H9 (cell line): ENCODE data around the gene NENF. TPM values are rescaled to one million over a fixed set of nuclear protein-coding genes. Genes with fewer than 3 reads are reported as not detected.

Experiments used
- DNase-seq: peaks from one replicate; pipeline ENCODE4 v3.0.0-alpha.2; 2017
- H2AFZ ChIP-seq: one replicate; pipeline ENCODE4 v1.6.1; 2013; ENCODE audit warnings: mild to moderate bottlenecking, low read length, control low read depth, moderate library complexity
- H2AK5ac ChIP-seq: 2 replicates; pipeline ENCODE4 v1.6.1; 2013; ENCODE audit warnings: low read length, control low read depth, mixed read lengths; ENCODE audit not compliant: insufficient read length
- H2BK120ac ChIP-seq: one replicate; pipeline ENCODE4 v1.6.1; 2013; ENCODE audit warnings: low read depth, mild to moderate bottlenecking, low read length, control low read depth, inconsistent platforms; ENCODE audit not compliant: poor library complexity, severe bottlenecking
- H2BK12ac ChIP-seq: 2 replicates; pipeline ENCODE4 v1.6.1; 2013; ENCODE audit warnings: low read length, control low read depth, mixed read lengths, low read depth; ENCODE audit not compliant: insufficient read length
- H2BK15ac ChIP-seq: 2 replicates; pipeline ENCODE4 v1.6.1; 2013; ENCODE audit warnings: low read depth, low read length, control low read depth
- H2BK20ac ChIP-seq: one replicate; pipeline ENCODE4 v1.6.1; 2013; ENCODE audit warnings: low read depth, mild to moderate bottlenecking, low read length, control low read depth, inconsistent platforms; ENCODE audit not compliant: poor library complexity, severe bottlenecking
- H2BK5ac ChIP-seq: 2 replicates; pipeline ENCODE4 v1.6.1; 2013; ENCODE audit warnings: low read length, control low read depth, mixed read lengths; ENCODE audit not compliant: insufficient read length
- H3K14ac ChIP-seq: 2 replicates; pipeline ENCODE4 v1.6.1; 2013; ENCODE audit warnings: low read length, control low read depth; ENCODE audit not compliant: insufficient read depth
- H3K18ac ChIP-seq: 2 replicates; pipeline ENCODE4 v1.6.1; 2013; ENCODE audit warnings: low read depth, mild to moderate bottlenecking, mixed read lengths, low read length, control low read depth; ENCODE audit not compliant: insufficient read length
- H3K23ac ChIP-seq: 2 replicates; pipeline ENCODE4 v1.6.1; 2013; ENCODE audit warnings: low read length, control low read depth, mixed read lengths, low read depth; ENCODE audit not compliant: insufficient read length
- H3K23me2 ChIP-seq: 2 replicates; pipeline ENCODE4 v1.6.1; 2013; ENCODE audit warnings: low read depth, mild to moderate bottlenecking, mixed read lengths, low read length, control low read depth; ENCODE audit not compliant: insufficient read length, poor library complexity, severe bottlenecking
- H3K27ac ChIP-seq: 2 replicates; pipeline ENCODE4 v1.5.1; 2013; ENCODE audit warnings: low read length, control low read depth, mixed read lengths, low read depth; ENCODE audit not compliant: insufficient read length
- H3K27me3 ChIP-seq: 2 replicates; pipeline ENCODE4 v1.6.1; 2013; ENCODE audit warnings: low read length, control low read depth, inconsistent platforms; ENCODE audit not compliant: insufficient read depth
- H3K4ac ChIP-seq: 2 replicates; pipeline ENCODE4 v1.6.1; 2013; ENCODE audit warnings: low read depth, mild to moderate bottlenecking, control low read depth, inconsistent platforms, low read length, moderate library complexity
- H3K4me1 ChIP-seq: 2 replicates; pipeline ENCODE4 v1.6.1; 2013; ENCODE audit warnings: low read length, control low read depth, inconsistent platforms; ENCODE audit not compliant: insufficient read depth
- H3K4me2 ChIP-seq: 2 replicates; pipeline ENCODE4 v1.6.1; 2013; ENCODE audit warnings: low read length, control low read depth, mixed read lengths; ENCODE audit not compliant: insufficient read length, insufficient read depth
- H3K56ac ChIP-seq: 2 replicates; pipeline ENCODE4 v1.6.1; 2013; ENCODE audit warnings: low read depth, mild to moderate bottlenecking, mixed read lengths, low read length, control low read depth; ENCODE audit not compliant: insufficient read length
- H3K79me1 ChIP-seq: 2 replicates; pipeline ENCODE4 v1.6.1; 2013; ENCODE audit warnings: low read depth, mild to moderate bottlenecking, moderate library complexity, low read length, control low read depth, inconsistent platforms; ENCODE audit not compliant: insufficient read depth, poor library complexity, severe bottlenecking
- H3K79me2 ChIP-seq: 2 replicates; pipeline ENCODE4 v1.6.1; 2013; ENCODE audit warnings: low read length, control low read depth, inconsistent platforms; ENCODE audit not compliant: insufficient read depth
- H3K9ac ChIP-seq: 2 replicates; pipeline ENCODE4 v1.6.1; 2013; ENCODE audit warnings: low read length, control low read depth, mixed read lengths; ENCODE audit not compliant: insufficient read length; ENCODE audit errors: extremely low read depth
- H3K9me3 ChIP-seq: one replicate; pipeline ENCODE4 v1.6.1; 2013; ENCODE audit warnings: low read depth, low read length, inconsistent platforms; ENCODE audit not compliant: control insufficient read depth
- H3T11ph ChIP-seq: one replicate; pipeline ENCODE4 v1.6.1; 2013; ENCODE audit warnings: mild to moderate bottlenecking, low read length, control low read depth, inconsistent platforms
- H4K20me1 ChIP-seq: one replicate; pipeline ENCODE4 v1.6.1; 2013; ENCODE audit not compliant: control insufficient read depth, insufficient read length, insufficient read depth
- H4K5ac ChIP-seq: 2 replicates; pipeline ENCODE4 v1.6.1; 2013; ENCODE audit warnings: low read depth, mild to moderate bottlenecking, mixed read lengths, low read length, control low read depth; ENCODE audit not compliant: insufficient read length
- H4K8ac ChIP-seq: replicated peaks from 2 replicates; pipeline ENCODE4 v1.6.1; 2013; ENCODE audit warnings: low read length, control low read depth, mixed read lengths, low read depth; ENCODE audit not compliant: insufficient read length
- H4K91ac ChIP-seq: 2 replicates; pipeline ENCODE4 v1.6.1; 2013; ENCODE audit warnings: low read depth, mild to moderate bottlenecking, moderate library complexity, mixed read lengths, low read length, control low read depth; ENCODE audit not compliant: insufficient read length
- H3K27ac Mint-ChIP-seq, 3 experiments: 2 replicates in 2 of 3; 3 replicates in 1 of 3; pipeline ENCODE4 v1.8.0; 2020 to 2021; ENCODE audit warnings: mixed read lengths in 3 of 3, mild to moderate bottlenecking in 1 of 3, moderate library complexity in 1 of 3
- H3K27me3 Mint-ChIP-seq: 2 replicates; pipeline ENCODE4 v1.8.0; 2021; ENCODE audit warnings: low read depth, mild to moderate bottlenecking, moderate library complexity, mixed read lengths
- H3K36me3 Mint-ChIP-seq, 3 experiments: 2 replicates in 2 of 3; 3 replicates in 1 of 3; pipeline ENCODE4 v1.8.0; 2020 to 2021; ENCODE audit warnings: low read depth in 3 of 3, mixed read lengths in 3 of 3; ENCODE audit not compliant: insufficient read depth in 1 of 3
- H3K4me1 Mint-ChIP-seq, 2 experiments: 2 replicates each; pipeline ENCODE4 v1.8.0; 2020; ENCODE audit warnings: mixed read lengths in 2 of 2
- H3K4me3 Mint-ChIP-seq, 2 experiments: 2 replicates in 1 of 2; 3 replicates in 1 of 2; pipeline ENCODE4 v1.8.0; 2020 to 2021; ENCODE audit warnings: mild to moderate bottlenecking in 2 of 2, mixed read lengths in 2 of 2, moderate library complexity in 1 of 2
- H3K9me3 Mint-ChIP-seq, 2 experiments: 2 replicates in 1 of 2; 3 replicates in 1 of 2; pipeline ENCODE4 v1.8.0; 2020; ENCODE audit warnings: mild to moderate bottlenecking in 2 of 2, mixed read lengths in 2 of 2, moderate library complexity in 1 of 2
- CTCF ChIP-seq: fragments of 200-600 bp; sonication (generic); conservative IDR thresholded peaks from 3 replicates; pipeline ENCODE4 v1.8.0; 2021; ENCODE audit warnings: antibody characterized with exemption, mild to moderate bottlenecking
- WGBS: extraction: QIAGEN DNeasy Blood & Tissue Kit; methylation state at CpG from one replicate; pipeline ENCODE4 v1.1.7; 2013; ENCODE audit warnings: missing lambda C conversion rate, low lambda C conversion rate, mixed read lengths; ENCODE audit not compliant: insufficient read length; ENCODE audit errors: extremely low coverage; 5-methylcytosine and 5-hydroxymethylcytosine counted together
- total RNA-seq: library from RNA; stranded (reverse); gene quantifications from 2 replicates; pipeline ENCODE4 v1.2.1, GENCODE V29; 2021

NENF gene
- total RNA-seq, 1 experiment from 2014 or later: 28.3 TPM

DNA sequence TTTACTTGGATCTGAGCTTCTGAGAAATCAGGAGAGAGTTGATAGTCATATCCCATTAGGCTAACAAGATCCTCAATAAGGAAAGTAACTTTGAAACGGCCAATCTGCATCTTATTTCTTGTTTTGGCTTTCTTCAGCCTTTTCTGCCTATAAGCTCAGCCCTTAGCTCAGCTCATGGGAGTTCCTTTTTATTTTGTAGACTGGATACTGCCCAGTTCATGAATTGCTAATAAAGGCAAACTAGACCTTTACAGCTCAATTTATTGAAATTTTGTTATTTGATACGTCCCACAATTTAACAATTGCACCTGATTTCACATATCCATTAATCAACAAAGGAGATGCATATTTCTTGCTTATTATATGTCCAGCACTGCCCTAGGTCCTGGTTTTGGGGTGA lies 22.7 kb downstream of the NENF start:
- Histone ChIP-seq H3K27me3 (no peaks in the 10 kb centered on the region), H3K56ac (no peak overlapping the region), H2BK15ac (no peak overlapping the region), H2BK5ac (no peak overlapping the region), H3K27ac (no peak overlapping the region), H4K91ac (no peak overlapping the region), H2BK12ac (no peak overlapping the region), H3K9me3 (no peaks in the 10 kb centered on the region), H3K18ac (no peak overlapping the region), H3K79me1 (no peaks in the 10 kb centered on the region), H3K4ac (no peak overlapping the region), H2BK20ac (no peak overlapping the region), H2AFZ (no peak overlapping the region), H3K14ac (no peak overlapping the region), H3K4me2 (no peak overlapping the region), H3K4me1 (no peaks in the 10 kb centered on the region), H4K5ac (no peak overlapping the region), H4K20me1 (no peaks in the 10 kb centered on the region), H3K79me2 (no peaks in the 10 kb centered on the region), H3K23ac (no peak overlapping the region), H3K9ac (no peak overlapping the region), H3T11ph (no peak overlapping the region), H2BK120ac (no peak overlapping the region), H2AK5ac (no peak overlapping the region), H3K23me2 (no peaks in the 10 kb centered on the region), H4K8ac (no peak overlapping the region)
- H3K4me1 Mint-ChIP-seq: peaks cover 4 to 11% of the 10 kb centered on the region in 2 experiments; a peak in 3 of 4 replicates
- no peaks in the 10 kb centered on the region; a peak in 1 of 7 replicates for H3K36me3 Mint-ChIP-seq
- peaks cover 3 to 4% of the 10 kb centered on the region in 2 experiments; a peak in 3 of 5 replicates for H3K9me3 Mint-ChIP-seq
- WGBS: no CpG with 5 or more reads among the region's 2 CpGs
- TF ChIP-seq CTCF: no peak
- no peak overlapping the region for H3K4me3 Mint-ChIP-seq
- DNase-seq: no peak
- H3K27ac Mint-ChIP-seq: no peak overlapping the region
- H3K27me3 Mint-ChIP-seq: no peaks in the 10 kb centered on the region; the same call in 1 of the 2 replicates
